T-helper 2 cell treated with Interferon-gamma antibody and Interleukin-4, amounts not matched to agents 100 ng/mL and 5 ng/mL, for 36 hours (primary cell): Measurements from ENCODE around the gene TEAD1. TPM values are rescaled to one million over a fixed set of nuclear protein-coding genes. Genes with fewer than 3 reads are reported as not detected.

ENCODE experiments used
- intact Hi-C: fragments of 100-400 bp; cut with micrococcal nuclease; formaldehyde crosslinking; loops from one replicate; pipeline ENCODE4 v1.15.1; 2023
- total RNA-seq: library from RNA; stranded (reverse); gene quantifications from 2 replicates; pipeline ENCODE4 v1.2.3, GENCODE V29; 2022

Gene TEAD1
- total RNA-seq, 1 donor from 2014 or later = 0.18 TPM

- intact Hi-C loops = no loop called here
Measured at GRCh38 chr11:12684816-12685215, 10.6 kb downstream of the TEAD1 start.

GRCh38 chr11:12685229-12685628 is 11.0 kb downstream of the TEAD1 start:
- intact Hi-C loops = no loop called here

- intact Hi-C loops = no loop called here
Measured at GRCh38 chr11:12686246-12687060, 12.2 kb downstream of the TEAD1 start.

- intact Hi-C loops = no loop called here
Measured at GRCh38 chr11:12687216-12687623, 13.0 kb downstream of the TEAD1 start.

- intact Hi-C loops = no loop called here
Measured at GRCh38 chr11:12687740-12688139, 13.5 kb downstream of the TEAD1 start.

- intact Hi-C loops = no loop called here
Measured at GRCh38 chr11:12689029-12689755, 15.0 kb downstream of the TEAD1 start.

GRCh38 chr11:12690663-12691062 is 16.4 kb downstream of the TEAD1 start:
- intact Hi-C loops = no loop called here

GRCh38 chr11:12691473-12691872 is 17.3 kb downstream of the TEAD1 start:
- intact Hi-C loops = no loop called here

GRCh38 chr11:12692229-12693075 is 18.2 kb downstream of the TEAD1 start:
- intact Hi-C loops = no loop called here

GRCh38 chr11:12693094-12693478 is 18.9 kb downstream of the TEAD1 start:
- intact Hi-C loops = no loop called here

GRCh38 chr11:12693479-12694182 is 19.4 kb downstream of the TEAD1 start:
- intact Hi-C loops = no loop called here

GRCh38 chr11:12694183-12694531 is 19.9 kb downstream of the TEAD1 start:
- intact Hi-C loops = no loop called here

- intact Hi-C loops = no loop called here
Measured at GRCh38 chr11:12695221-12695794, 21.1 kb downstream of the TEAD1 start.

- intact Hi-C loops = no loop called here
Measured at GRCh38 chr11:12695873-12696272, 21.7 kb downstream of the TEAD1 start.

GRCh38 chr11:12696911-12697581 is 22.8 kb downstream of the TEAD1 start:
- intact Hi-C loops = no loop called here

- intact Hi-C loops = no loop called here
Measured at GRCh38 chr11:12698048-12698447, 23.8 kb downstream of the TEAD1 start.

- intact Hi-C loops = no loop called here
Measured at GRCh38 chr11:12701811-12702592, 27.8 kb downstream of the TEAD1 start.

- intact Hi-C loops = no loop called here
Measured at GRCh38 chr11:12702999-12703453, 28.8 kb downstream of the TEAD1 start.

- intact Hi-C loops = no loop called here
Measured at GRCh38 chr11:12704049-12704448, 29.8 kb downstream of the TEAD1 start.
